ENCODE results near the gene HHEX.

DNA sequence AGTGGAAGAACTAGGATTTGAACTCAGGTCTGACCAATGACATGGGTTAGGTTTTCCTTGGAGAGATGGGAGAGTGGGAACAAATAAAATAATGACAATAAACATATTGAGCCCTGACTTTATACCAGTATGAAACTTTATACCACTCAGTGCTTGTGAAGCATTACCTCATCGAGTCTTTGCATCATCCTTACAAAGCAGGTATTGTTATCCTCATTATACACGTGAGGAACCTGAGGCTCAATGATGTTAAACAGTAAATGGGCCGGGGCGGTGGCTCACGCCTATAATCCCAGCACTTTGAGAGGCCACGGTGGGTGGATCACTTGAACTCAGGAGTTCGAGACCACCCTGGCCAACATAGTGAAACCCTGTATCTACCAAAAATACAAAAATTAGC lies 47.7 kb downstream of the HHEX start:
- TF ChIP-seq POLR2A (IDR thresholded peaks at IDR 0.05; ENCODE audit: low read depth, low read length) (no peak), POLR2AphosphoS5 (IDR thresholded peaks at IDR 0.05; ENCODE audit: low read depth, low read length) (no peak), TAF1 (IDR thresholded peaks at IDR 0.05; ENCODE audit: low read depth, low read length) (no peak), PAX5 (IDR thresholded peaks at IDR 0.05; ENCODE audit: insufficient read depth, low read length, severe bottlenecking) (no peak)
